GM18951 (cell line): Measurements from ENCODE around the gene CENPU.

Source experiments
- POLR2A ChIP-seq: IDR thresholded peaks from 4 replicates; pipeline ENCODE4 v1.6.1; 2011; ENCODE audit warnings: mild to moderate bottlenecking; ENCODE audit not compliant: insufficient read length, insufficient read depth; ENCODE audit errors: extremely low read depth
- in situ Hi-C: fragments of 300-500 bp; cut with MboI; formaldehyde crosslinking; loops from one replicate; pipeline ENCODE4 v1.12.0; 2022; ENCODE audit warnings: low sequenced_read_pairs, mixed read lengths, inconsistent platforms; ENCODE audit not compliant: unreplicated experiment

CENPU gene

DNA sequence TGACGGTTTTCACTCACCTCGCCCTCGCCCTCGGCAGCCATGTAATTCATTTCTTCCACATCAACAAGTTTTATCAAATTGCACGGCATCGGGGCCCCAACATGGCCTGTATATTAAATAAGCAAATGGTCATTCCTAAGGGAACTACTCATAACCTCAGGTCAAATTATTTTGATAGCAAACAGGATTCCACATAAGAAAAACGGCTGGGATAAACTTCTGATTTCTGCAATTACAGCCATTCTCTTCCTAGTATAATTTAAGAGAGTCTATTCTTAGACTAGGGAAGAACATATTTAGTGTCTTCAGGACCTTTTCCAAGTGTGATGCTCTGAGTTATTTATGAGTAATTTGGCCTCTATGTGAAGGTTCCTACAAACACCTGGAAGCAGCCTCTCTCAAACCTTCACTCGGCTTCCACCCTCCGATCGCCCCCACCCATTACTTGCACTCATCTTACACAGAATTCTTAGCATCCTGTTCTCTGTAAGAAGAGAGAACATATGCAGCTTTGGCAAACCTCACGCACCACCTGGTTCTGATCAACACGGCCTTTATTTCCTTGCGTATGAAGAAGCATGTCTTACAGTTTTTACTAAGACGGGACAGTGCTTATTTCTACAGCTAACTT, 29.4 kb upstream of the CENPU start:
- no peak for TF ChIP-seq POLR2A
- in situ Hi-C loops: no loop called here

- in situ Hi-C loops: no loop called here
- no peak for TF ChIP-seq POLR2A
These were observed 28.2 kb upstream of the CENPU start for GRCh38 chr4:184762100-184762499.

DNA sequence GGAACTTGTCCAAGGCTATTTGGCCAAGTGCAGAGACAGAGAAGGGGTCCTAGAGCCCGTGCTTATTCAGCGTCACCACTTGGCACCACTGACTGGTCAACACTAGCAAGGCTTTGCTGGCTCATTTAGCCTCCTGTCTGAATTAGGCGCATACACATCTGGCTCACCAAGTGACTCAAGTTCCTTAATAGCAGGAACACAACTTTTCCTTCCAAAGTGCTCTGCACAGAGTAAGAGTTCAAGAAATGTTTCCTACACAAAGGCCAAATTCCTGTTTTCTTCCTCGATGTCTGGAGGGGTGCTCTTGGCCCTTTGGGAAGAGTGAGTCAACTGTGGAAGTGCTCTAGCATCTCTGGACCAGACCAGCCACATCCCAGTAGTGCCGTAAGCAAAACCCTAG, 26.8 kb upstream of the CENPU start:
- in situ Hi-C loops: no loop called here
- no peak for TF ChIP-seq POLR2A

DNA sequence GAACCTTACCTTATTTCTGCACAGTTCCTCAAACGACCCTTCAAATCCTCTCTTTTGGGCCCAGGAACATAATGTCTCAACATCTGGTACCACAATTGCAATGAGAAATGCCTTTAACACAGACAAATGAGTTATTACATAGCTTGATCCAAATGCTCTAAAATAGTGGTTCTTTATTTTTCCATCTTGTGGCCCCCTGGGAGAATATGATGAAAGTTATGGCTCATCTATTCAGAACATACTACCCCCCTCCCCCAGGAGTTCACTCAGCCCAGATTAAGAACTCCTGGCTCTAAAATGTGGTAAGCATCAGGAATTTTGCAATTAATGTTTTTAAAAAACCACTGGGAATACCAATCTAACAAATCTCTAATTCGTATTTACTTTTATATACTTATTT, 23.9 kb upstream of the CENPU start:
- in situ Hi-C loops: no loop called here
- no peak for TF ChIP-seq POLR2A

DNA sequence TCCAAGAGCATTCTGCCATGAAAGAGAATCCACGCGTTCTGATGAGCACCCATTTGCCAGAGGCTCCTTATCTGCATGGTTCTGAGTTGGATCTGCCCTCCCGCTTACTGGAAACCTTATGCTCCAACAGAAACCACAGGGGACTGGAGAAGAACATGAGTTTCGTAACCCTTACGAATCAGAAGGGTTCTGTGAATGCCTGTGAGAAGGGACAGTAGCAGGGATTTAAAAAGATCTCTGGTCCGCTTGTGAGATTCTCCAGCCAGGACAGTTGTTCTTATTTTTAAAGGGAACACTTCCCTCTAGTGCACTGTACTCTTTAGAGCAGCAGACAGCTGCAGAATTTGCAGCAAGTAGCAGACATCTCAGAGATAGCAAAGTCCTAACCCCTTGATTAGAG, 22.5 kb upstream of the CENPU start:
- no peak for TF ChIP-seq POLR2A
- in situ Hi-C loops: no loop called here

DNA sequence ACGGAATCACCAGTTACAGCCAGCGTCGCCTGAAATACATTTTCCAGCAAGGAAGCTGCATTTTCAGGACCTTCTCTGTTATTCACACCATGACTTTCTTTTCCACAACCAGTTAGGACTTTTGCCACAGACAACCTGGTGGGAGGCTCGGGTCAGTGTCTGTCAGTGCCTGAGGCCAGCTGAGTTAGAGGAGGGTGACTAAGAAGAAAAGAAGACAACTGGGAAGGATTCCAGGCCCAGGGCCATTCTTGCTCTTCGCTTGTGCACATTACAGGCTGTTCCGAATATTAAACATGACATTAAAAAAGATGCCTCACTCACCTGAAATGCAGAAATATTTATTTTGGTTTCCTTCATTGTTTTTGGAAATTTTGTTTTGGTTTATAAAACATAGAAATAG, 21.4 kb upstream of the CENPU start:
- TF ChIP-seq POLR2A: no peak
- in situ Hi-C loops: no loop called here

- in situ Hi-C loops: no loop called here
- TF ChIP-seq POLR2A: no peak
These were observed 18.8 kb upstream of the CENPU start for GRCh38 chr4:184752496-184753275.

DNA sequence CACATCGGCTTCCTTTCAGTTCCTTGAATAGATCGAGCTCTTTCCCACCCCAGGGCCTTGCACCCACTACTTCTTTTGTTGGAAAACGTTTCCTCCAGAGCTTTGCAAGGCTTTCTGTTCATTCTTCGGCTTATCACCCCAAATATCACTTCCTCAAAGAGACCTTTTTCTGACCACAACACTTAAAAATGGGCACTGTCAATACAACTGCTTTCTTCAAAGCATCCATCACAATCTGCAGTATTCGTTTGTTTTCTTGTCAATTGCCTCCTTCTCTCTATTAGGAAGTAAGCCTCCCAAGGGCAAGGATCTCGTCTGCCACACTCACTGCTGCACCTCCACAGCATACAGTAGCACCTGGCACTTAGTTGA, 17.7 kb upstream of the CENPU start:
- in situ Hi-C loops: no loop called here
- no peak for TF ChIP-seq POLR2A

- in situ Hi-C loops: no loop called here
- TF ChIP-seq POLR2A: peak; percentile 6
These were observed 17.2 kb upstream of the CENPU start for GRCh38 chr4:184750926-184751584.

DNA sequence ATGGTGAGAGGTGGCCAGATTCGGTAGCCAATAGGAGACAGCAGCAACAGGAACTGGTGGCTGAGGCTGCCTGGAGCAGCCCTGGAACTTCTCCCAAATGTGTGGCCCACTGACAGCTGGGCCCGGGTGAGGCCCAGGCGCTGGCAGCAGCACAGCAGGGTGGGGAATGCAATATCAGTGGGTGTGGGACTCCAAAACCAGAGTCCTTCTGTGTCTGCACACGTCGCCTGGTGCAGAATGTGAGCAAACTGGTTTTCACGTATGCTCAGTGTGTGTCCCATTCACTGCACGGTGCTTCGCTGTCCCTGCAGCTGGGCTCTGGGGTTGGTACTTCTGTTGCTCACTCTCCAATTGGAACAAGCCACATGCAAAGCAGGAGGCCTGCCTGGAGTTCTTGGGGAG, 14.4 kb upstream of the CENPU start:
- TF ChIP-seq POLR2A: no peak
- in situ Hi-C loops: loop anchor here (10.0 kb wide), 1 partner anchor 237 kb away; no protein-coding TSS in a partner anchor

GRCh38 chr4:184747034-184747830, 13.3 kb upstream of the CENPU start:
- in situ Hi-C loops: loop anchor here (10.0 kb wide), 1 partner anchor 238 kb away; no protein-coding TSS in a partner anchor

GRCh38 chr4:184745831-184746795, 12.2 kb upstream of the CENPU start:
- in situ Hi-C loops: loop anchor here (10.0 kb wide), 1 partner anchor 239 kb away; no protein-coding TSS in a partner anchor
- no peak for TF ChIP-seq POLR2A

More at GRCh38 chr4:184747034-184747830, 13.3 kb upstream of the CENPU start:
- no peak for TF ChIP-seq POLR2A
